Lower leg skin (tissue), 4 donors: Measurements from ENCODE around the gene BCO1. TPM values are rescaled to one million over a fixed set of nuclear protein-coding genes. Genes with fewer than 3 reads are reported as not detected.

ENCODE experiments used
- DNase-seq, 2 donors: peaks; one replicate each; pipeline ENCODE4 v3.0.0-alpha.2; 2019; ENCODE audit warnings: low spot score in 2 of 2
- H3K4me3 ChIP-seq: fragments of 200-600 bp; sonication (generic); 2 replicates; pipeline ENCODE4 v1.5.1; 2017; ENCODE audit warnings: mild to moderate bottlenecking, low read depth; ENCODE audit not compliant: poor library complexity, severe bottlenecking
- POLR2A ChIP-seq, 2 donors: fragments of 450-650 bp; IDR thresholded peaks; one replicate each; pipeline ENCODE4 v1.6.1; 2016 to 2017; ENCODE audit warnings: antibody characterized with exemption in 2 of 2, mild to moderate bottlenecking in 1 of 2, moderate library complexity in 1 of 2
- WGBS, 2 donors: methylation state at CpG; one replicate each; pipeline ENCODE4 v1.1.5; 2018; 5-methylcytosine and 5-hydroxymethylcytosine counted together
- intact Hi-C: fragments of 100-400 bp; cut with DNase I; formaldehyde crosslinking; loops from one replicate; pipeline ENCODE4 v1.15.0; 2023; ENCODE audit warnings: low total_unique reads
- total RNA-seq, 4 donors: library from RNA; depleted of rRNA; stranded (reverse); fragments of >200 nt; gene quantifications; one replicate each; pipeline ENCODE4 v1.1.0, GENCODE V29; 2016
- TF ChIP-seq, protein P1 (sequence below), 3 donors: fragments of 450-650 bp; IDR thresholded peaks; one replicate each; pipeline ENCODE4 v1.5.1; 2016; ENCODE audit warnings: antibody characterized with exemption in 3 of 3, mild to moderate bottlenecking in 3 of 3, moderate library complexity in 2 of 3

BCO1 gene
- total RNA-seq, 4 donors from 2014 or later, result 0.12 to 0.29 TPM; not detected in 2

DNA sequence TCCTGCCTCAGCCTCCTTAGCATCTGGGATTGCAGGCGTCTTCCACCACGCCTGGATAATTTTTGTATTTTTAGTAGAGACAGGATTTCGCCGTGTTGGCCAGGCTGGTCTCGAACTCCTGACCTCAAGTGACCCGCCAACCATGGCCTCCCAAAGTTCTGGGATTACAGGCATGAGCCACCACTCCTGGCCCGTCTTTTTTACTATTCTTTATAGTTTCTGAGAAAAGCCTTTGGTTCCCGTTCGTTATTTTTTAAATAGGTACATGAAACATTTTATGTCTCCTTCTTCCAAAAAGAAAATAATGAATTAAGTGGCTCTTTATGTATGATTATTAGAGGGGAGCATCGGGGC, 570 bp upstream of the BCO1 start:
- H3K4me3 ChIP-seq, result no peak overlapping the region
- WGBS, 2 donors, result 63 to 67% methylated on average over 10 of the region's 10 CpGs
- TF ChIP-seq POLR2A (IDR thresholded peaks at IDR 0.05), result no peak
- TF ChIP-seq, protein P1, sequence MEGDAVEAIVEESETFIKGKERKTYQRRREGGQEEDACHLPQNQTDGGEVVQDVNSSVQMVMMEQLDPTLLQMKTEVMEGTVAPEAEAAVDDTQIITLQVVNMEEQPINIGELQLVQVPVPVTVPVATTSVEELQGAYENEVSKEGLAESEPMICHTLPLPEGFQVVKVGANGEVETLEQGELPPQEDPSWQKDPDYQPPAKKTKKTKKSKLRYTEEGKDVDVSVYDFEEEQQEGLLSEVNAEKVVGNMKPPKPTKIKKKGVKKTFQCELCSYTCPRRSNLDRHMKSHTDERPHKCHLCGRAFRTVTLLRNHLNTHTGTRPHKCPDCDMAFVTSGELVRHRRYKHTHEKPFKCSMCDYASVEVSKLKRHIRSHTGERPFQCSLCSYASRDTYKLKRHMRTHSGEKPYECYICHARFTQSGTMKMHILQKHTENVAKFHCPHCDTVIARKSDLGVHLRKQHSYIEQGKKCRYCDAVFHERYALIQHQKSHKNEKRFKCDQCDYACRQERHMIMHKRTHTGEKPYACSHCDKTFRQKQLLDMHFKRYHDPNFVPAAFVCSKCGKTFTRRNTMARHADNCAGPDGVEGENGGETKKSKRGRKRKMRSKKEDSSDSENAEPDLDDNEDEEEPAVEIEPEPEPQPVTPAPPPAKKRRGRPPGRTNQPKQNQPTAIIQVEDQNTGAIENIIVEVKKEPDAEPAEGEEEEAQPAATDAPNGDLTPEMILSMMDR (IDR thresholded peaks at IDR 0.05), result no peak
- no peak for DNase-seq
- intact Hi-C loops, result no loop called here

DNA sequence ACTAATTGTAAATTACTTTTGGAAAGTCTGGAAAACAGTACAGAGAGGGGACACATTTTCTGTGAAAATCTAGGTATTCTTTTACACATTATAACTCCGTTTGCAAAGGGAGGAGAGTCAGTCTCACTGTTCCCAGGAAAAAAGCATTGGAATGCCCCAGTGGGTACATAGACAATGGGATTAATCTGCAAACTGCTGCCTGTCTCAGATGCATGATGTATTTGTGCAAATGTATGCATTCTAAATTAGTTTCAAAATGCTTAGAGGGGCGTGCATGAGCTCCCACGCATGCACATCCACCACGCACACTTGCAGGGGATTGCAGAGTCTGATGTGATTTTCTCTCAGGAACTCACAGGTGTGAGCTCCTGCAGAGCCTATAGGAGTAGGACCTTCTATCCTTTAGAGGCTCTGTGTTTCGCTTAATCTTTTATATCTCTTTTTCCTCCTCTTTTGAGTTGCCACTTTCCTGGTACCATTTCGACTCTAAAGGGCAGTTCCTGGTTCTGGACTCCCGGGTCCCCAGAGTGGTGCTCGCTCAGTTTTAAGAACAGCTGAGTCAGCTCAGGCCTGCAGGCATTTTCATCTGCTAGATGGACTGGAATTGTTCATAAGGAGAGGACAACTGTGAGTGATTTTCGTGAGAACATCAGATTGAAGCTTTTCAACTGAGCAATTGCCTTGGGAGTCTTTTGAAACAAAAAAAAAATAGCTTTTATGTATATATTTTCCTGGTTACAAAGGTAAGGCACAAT, 1.1 kb downstream of the BCO1 start:
- no peak overlapping the region for H3K4me3 ChIP-seq
- 67 to 75% methylated on average over 9 of the region's 9 CpGs for WGBS, 2 donors
- intact Hi-C loops, result no loop called here
- no peak for DNase-seq
- no peak for TF ChIP-seq POLR2A (IDR thresholded peaks at IDR 0.05)
- TF ChIP-seq, protein P1 (IDR thresholded peaks at IDR 0.05), result no peak

DNA sequence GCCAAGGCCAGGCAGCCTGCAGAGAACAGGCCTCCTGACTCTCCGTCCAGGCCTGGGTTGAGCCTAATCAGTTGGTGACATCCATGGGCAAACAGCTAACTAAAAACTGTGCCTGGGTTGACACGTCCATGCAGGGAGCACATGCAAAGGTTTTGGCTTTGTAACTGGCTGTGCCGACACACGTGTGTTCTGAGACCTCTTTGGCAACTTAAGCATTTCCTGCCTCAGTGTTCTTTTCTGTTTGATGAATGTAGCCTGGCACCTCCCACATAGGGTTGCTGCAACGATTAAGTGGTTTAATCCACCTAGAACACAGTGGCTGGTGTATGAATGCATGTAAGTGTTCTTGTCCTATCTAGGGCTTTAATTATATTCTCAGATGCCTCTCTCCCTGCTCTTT, 3.2 kb downstream of the BCO1 start:
- intact Hi-C loops, result no loop called here
- DNase-seq, result no peak
- H3K4me3 ChIP-seq, result no peak overlapping the region
- 58 to 74% methylated on average over 5 of the region's 5 CpGs for WGBS, 2 donors
- TF ChIP-seq POLR2A (IDR thresholded peaks at IDR 0.05), result no peak
- TF ChIP-seq, protein P1 (IDR thresholded peaks at IDR 0.05), result no peak

DNA sequence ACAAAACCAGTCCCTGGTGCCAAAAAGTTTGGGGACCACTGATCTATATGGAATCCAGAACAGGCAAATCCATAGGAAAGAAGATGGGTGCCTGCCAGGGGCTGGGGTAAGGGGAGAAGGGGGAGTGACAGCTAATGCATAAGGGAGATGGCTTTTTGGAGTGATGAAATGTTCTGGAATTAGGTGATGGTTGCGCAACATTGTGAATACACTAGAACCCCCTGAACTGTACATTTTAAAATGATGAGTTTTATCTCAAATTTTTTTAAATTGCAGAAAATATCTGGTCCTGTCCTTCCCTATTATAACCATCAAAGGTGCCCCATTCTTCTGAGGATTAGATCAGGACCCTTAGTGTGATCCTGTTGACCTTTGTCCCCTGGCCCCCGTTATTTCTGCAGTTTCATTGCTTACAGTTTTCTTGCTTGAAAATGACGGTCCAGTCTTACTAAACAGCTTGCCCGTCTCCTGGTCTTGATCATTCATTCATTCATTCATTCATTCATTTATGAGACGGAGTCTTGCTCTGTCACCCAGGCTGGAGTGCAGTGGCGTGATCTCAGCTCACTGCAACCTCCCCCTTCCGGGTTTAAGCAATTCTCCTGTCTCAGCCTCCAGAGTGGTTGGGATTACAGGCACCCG, 4.6 kb downstream of the BCO1 start:
- WGBS, 2 donors, result 58 to 67% methylated on average over 8 of the region's 8 CpGs
- no peak overlapping the region for H3K4me3 ChIP-seq
- TF ChIP-seq, protein P1 (IDR thresholded peaks at IDR 0.05), result no peak
- no peak for TF ChIP-seq POLR2A (IDR thresholded peaks at IDR 0.05)
- intact Hi-C loops, result no loop called here
- DNase-seq, result no peak

- WGBS, 2 donors, result 32 to 34% methylated on average over 9 of the region's 9 CpGs
- no peak for TF ChIP-seq POLR2A (IDR thresholded peaks at IDR 0.05)
- TF ChIP-seq, protein P1 (IDR thresholded peaks at IDR 0.05), result no peak
- H3K4me3 ChIP-seq, result no peak overlapping the region
- DNase-seq, result no peak
- intact Hi-C loops, result no loop called here
Measured at GRCh38 chr16:81243942-81244341, 5.5 kb downstream of the BCO1 start.
